Measurements from ENCODE around the gene DNAAF3.
"Not testable (repeated sequence)": the region's sequence is repeated elsewhere in the genome, so short reads cannot be mapped to it uniquely, and the experiment has no call there.

DNAAF3 gene

GRCh38 chr19:55172741-55173140 lies 6.3 kb upstream of the DNAAF3 start:
- DNase-seq (ENCODE audit: low read depth) = peak; percentile 16
- peak; percentile 27 for TF ChIP-seq CTCF (IDR thresholded peaks at IDR 0.05; ENCODE audit: control insufficient read depth, insufficient read depth, low read depth, low read length, missing control alignments)
- peak overlapping the region; percentile 71 for H3K4me3 ChIP-seq (ENCODE audit: control insufficient read depth, low read depth, low read length)

- not testable (repeated sequence) for DNase-seq (ENCODE audit: low read depth)
- H3K4me3 ChIP-seq (ENCODE audit: control insufficient read depth, low read depth, low read length) = peak overlapping the region; percentile 71
These were observed 5.9 kb upstream of the DNAAF3 start for GRCh38 chr19:55172318-55172717.

GRCh38 chr19:55171440-55171839 lies 5.0 kb upstream of the DNAAF3 start:
- no peak for TF ChIP-seq CTCF (IDR thresholded peaks at IDR 0.05; ENCODE audit: control insufficient read depth, insufficient read depth, low read depth, low read length, missing control alignments)

GRCh38 chr19:55169136-55169535 lies 2.7 kb upstream of the DNAAF3 start:
- no peak for DNase-seq (ENCODE audit: low read depth)
- H3K4me3 ChIP-seq (ENCODE audit: control insufficient read depth, low read depth, low read length) = no peak overlapping the region
- TF ChIP-seq CTCF (IDR thresholded peaks at IDR 0.05; ENCODE audit: control insufficient read depth, insufficient read depth, low read depth, low read length, missing control alignments) = no peak

More at GRCh38 chr19:55171440-55171839, 5.0 kb upstream of the DNAAF3 start:
- no peak for DNase-seq (ENCODE audit: low read depth)
- no peak overlapping the region for H3K4me3 ChIP-seq (ENCODE audit: control insufficient read depth, low read depth, low read length)

- peak overlapping the region; percentile 76 for H3K4me3 ChIP-seq (ENCODE audit: control insufficient read depth, low read depth, low read length)
- peak; percentile 74 for TF ChIP-seq CTCF (IDR thresholded peaks at IDR 0.05; ENCODE audit: control insufficient read depth, insufficient read depth, low read depth, low read length, missing control alignments)
- no peak for DNase-seq (ENCODE audit: low read depth)
These were observed 372 bp downstream of the DNAAF3 start for GRCh38 chr19:55165952-55166529.

GRCh38 chr19:55161571-55162322 lies 4.7 kb downstream of the DNAAF3 start:
- no peak for TF ChIP-seq CTCF (IDR thresholded peaks at IDR 0.05; ENCODE audit: control insufficient read depth, insufficient read depth, low read depth, low read length, missing control alignments)
- DNase-seq (ENCODE audit: low read depth) = no peak
- no peak overlapping the region for H3K4me3 ChIP-seq (ENCODE audit: control insufficient read depth, low read depth, low read length)

GRCh38 chr19:55160986-55161365 lies 5.4 kb downstream of the DNAAF3 start:
- TF ChIP-seq CTCF (IDR thresholded peaks at IDR 0.05; ENCODE audit: control insufficient read depth, insufficient read depth, low read depth, low read length, missing control alignments) = no peak
- no peak overlapping the region for H3K4me3 ChIP-seq (ENCODE audit: control insufficient read depth, low read depth, low read length)

More at GRCh38 chr19:55160986-55161365, 5.4 kb downstream of the DNAAF3 start:
- DNase-seq (ENCODE audit: low read depth) = no peak
